GM10847 (cell line): ENCODE measurements around the gene ZSWIM6.

Source experiments
- POLR2A ChIP-seq: IDR thresholded peaks from 2 replicates; pipeline ENCODE4 v1.6.1; 2011; ENCODE audit not compliant: insufficient read length; ENCODE audit errors: extremely low read depth

Gene ZSWIM6

GRCh38 chr5:61455179-61456006 lies 123.3 kb downstream of the ZSWIM6 start:
- TF ChIP-seq POLR2A, result no peak

DNA sequence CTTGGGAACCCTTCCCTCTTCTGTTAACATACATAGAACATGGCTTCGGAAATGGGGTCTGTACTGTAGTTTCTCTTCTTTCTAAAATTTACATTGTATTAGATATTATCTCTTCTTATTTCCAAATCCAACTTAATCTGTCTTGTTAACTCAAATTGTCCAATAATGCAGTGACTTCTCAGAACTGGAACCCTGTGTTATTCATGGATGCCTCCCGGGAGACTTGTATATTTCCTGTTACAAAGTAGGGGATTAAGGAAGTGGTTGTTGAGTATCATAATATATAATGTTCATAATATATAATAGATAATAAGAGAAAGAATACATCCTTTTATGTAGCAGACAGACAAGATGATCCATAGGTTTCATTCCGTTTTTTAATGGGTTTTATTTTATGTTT lies 128.4 kb downstream of the ZSWIM6 start:
- TF ChIP-seq POLR2A, result no peak

GRCh38 chr5:61461417-61461816 lies 129.4 kb downstream of the ZSWIM6 start:
- no peak for TF ChIP-seq POLR2A

DNA sequence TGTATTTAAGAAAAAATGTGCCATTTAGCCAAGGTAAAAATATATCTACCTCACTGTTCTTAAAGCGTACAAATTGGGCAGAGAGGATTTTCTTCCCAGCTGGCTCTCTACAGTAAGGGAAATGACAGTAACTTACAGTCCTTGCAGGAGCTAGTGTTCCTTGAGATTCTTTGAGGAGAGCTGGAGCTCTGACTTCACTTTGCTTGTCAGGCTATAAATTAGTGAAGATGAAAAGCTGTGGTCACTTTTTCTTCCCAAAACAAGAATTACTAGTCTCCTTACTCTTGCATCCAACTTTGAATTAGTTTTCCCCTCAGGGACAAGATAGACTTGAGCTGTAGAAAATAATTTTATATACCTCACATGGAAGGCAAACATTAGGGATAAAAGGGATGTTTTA lies 129.9 kb downstream of the ZSWIM6 start:
- no peak for TF ChIP-seq POLR2A

DNA sequence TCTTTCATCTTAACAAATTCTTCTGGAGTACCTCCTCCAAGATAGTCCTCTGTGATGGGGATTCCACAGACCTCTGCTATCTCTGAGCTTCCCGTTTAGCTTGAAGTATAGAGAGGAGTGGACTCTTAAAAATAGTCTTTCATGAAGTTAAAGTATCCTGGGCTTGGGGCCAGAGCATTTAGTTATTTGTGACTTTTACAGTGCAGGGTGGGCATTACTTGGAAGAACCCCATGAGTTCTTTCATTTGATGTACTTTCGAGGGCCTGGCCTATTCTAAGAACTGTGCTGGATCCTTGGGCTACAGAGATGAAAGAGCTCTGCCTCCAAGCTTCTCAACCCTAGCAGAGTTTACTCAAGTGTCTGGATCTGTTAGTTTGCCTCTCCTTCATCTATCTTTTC lies 131.5 kb downstream of the ZSWIM6 start:
- no peak for TF ChIP-seq POLR2A

DNA sequence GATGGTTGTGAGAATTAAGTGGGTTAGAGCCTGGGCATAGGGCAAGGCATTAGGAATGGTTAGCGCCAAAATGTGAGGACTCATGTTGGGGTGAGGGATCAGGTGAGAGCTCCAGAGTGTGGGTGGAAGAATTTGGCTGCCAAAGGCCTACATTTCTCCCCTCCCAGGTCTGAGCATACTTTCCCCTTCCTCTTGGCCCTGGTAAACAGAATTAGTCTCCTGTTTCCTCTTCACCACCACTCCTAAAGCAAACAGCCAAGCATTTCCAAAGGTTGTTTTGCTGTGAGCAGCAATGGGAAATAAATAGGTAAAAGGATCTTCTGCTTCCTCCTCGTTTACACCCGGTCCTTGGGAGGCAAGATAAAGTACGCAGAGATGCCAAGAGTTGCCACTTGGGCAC lies 132.5 kb downstream of the ZSWIM6 start:
- TF ChIP-seq POLR2A, result no peak

DNA sequence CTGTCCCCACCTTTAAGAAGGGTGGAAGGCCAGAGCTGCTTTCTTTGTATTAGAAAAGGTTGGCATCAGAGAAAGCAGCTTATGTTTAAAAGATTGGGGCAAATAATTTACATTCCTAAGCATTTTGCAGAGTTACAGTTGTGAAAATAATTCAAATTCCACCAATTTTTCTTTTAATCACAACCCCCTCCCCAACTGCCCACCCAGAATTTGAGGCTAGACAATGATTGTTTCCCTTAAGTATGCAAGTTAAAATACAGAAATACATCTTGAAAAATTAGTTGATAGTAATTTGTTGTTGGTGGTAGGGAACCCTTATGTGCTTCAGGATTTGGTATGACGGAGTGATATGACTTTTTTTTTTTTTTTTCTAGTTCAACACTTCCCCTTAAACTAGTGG lies 133.0 kb downstream of the ZSWIM6 start:
- TF ChIP-seq POLR2A, result no peak

- TF ChIP-seq POLR2A, result no peak
Observed at GRCh38 chr5:61465496-61465895, 133.4 kb downstream of the ZSWIM6 start.

- no peak for TF ChIP-seq POLR2A
Observed at GRCh38 chr5:61466017-61466416, 134.0 kb downstream of the ZSWIM6 start.

DNA sequence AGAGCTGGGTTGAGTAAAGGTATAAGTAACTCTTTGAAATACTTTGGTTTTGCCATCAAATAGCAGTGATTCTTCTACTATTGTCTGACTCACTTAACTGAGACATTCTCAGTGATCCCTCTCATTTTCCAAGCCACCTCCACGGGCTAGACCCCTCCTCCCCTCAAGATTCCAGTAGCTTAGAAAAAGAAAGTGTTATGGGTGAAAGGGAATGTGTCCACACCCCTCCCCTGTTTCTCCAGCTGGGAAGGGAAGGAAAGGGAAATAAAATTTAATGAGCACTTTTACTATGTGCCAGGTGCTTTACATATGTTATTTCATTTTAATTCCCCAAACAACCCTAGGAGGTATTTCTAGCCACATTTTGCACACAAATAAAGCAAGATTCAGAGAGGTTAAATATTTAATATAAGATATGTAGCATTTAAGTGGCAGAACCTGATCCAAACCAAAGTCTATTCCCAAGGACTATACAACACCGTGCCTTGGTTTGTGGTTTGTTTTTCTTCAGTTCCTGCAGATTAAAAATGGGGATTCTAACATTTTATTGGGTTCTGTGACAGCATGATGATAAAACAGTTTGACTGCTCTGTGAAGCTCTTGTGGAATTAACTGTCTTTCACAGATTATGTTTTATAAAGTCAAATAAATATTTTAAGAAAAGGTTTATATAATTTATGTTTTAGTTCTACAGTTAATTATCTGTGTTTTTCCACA lies 135.9 kb downstream of the ZSWIM6 start:
- TF ChIP-seq POLR2A, result no peak

DNA sequence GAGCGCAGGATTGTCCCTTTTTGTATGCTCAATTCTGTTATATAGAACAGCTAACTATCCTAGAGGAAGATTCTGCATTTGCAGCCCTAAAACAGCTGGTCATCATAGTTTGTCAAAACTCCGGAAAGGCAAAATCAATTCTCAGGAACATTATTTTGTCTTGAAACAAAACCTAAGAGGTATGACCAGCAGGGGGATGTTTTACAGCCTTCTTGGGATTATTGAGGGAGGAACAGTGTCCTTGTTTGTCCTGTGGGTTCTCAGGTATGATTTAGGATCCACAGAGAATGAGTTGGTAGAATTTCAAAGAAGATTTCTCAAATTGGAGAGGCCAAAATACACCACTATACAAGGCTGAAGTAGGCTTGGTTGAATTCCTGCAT lies 136.4 kb downstream of the ZSWIM6 start:
- no peak for TF ChIP-seq POLR2A

GRCh38 chr5:61471352-61471751 lies 139.3 kb downstream of the ZSWIM6 start:
- no peak for TF ChIP-seq POLR2A

GRCh38 chr5:61472172-61472958 lies 140.3 kb downstream of the ZSWIM6 start:
- TF ChIP-seq POLR2A, result no peak

GRCh38 chr5:61474746-61475145 lies 142.7 kb downstream of the ZSWIM6 start:
- no peak for TF ChIP-seq POLR2A

DNA sequence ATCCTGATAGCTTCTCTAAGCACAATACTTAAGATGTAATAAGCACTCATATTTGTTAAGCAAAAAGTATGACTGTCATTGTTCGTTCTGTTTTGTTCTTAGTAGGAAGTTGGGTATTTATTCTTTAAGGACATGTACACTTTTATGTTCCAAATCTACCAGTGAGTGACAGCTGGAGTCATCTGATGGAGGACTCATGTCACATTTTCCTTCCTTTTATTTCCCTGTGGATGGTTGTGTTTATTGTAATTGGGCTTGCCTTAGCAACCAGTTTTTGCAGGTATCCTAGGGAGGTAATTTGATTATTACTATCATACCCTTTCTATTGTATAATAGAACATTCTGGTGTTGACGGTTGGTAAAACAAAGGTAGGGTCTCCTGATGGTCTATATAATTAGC lies 145.7 kb downstream of the ZSWIM6 start:
- no peak for TF ChIP-seq POLR2A

DNA sequence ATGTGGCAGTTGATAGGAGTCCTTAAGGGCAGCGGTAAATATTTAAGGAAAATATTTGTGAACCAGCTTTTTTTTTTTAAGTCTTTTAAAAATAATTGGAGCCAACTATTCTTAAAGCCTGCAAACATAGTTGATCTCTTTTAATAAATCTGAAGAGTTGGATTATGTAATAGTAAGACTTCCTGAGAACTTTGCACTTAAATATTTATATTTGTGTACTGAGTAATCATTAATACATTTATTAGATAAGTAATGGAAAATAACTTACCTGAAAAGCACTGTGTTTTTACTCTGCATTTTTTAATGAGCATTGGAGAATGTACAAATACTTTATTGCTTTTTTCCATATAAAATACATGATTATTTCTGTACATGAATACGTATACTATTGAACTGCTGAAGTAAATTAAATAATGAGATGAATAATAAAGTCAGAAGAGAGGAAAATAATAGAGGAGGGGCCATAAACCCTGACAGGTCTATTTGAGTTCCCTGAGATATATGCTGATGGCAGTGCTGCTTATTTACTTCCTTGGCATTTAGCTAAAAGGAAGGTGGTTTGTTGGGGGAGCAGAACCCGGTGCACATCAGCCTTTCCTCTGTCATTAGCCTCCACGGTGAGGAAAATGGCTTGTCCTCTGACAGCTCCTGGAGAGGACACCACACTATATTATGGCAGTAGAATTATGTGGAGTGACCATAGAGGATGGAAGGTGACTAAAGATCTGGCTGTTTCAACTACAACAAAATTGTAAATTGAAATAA lies 148.0 kb downstream of the ZSWIM6 start:
- no peak for TF ChIP-seq POLR2A

- no peak for TF ChIP-seq POLR2A
Observed at GRCh38 chr5:61482980-61483379, 150.9 kb downstream of the ZSWIM6 start.
